ENCODE measurements around the gene CRYGC.

CRYGC gene

DNA sequence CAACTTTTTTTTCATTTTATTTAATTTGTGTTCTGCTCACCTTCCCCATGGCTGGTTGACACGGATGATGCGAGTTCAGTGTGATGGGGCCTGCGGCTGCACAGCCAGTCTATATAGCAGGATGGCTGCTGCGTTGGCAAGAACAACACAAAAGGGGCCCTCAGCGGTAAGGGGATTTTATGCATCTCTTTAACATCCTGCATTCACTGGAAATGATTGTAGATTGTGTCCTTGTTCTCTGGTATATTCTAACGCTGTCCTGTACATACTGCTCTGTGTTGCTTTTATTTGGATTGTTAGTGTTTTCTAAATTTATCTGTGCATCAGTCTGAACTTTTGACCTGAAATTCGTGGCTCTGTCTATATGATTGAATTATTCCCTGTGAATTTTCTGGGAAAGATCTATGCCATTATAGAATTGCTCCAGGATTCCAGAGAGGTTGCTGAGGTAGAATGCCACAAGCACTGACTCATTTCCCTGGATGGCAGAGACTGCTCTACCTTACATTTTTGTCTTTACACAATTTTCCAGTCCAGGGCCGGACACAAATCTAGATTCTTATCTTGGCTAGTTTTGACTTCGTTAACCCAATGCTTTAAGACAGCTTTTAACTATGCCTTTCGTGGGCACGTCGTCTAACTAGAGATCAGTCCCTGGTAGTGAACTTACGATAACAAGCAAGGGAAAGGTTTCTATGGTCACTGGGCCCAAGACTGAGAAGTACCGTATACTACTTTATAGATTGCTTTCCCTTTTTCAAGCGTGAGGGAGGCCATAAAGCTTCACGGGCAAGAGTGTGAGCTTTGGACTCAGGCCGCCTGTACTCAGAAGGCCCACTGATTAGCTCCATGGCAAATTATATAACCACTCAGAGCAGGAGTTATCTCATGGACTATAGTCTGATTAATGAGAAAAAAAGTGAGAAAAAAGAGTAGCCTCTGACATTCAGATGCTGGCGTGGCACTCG is at the start of gene CRYGC:
CRYGC (minus strand) TSS at position 85 of the 968 bp plus-strand sequence; CDS start at position 49, 36 bp downstream.
- no peak within 1 kb of the TSS for H3K4me3 ChIP-seq (replicated peaks in 1 of 2; ENCODE audit: low read depth in 2 of 2, low read length in 2 of 2)
- DNase-seq (ENCODE audit: low read depth in 2 of 2), result no peak
- TF ChIP-seq, protein P1, sequence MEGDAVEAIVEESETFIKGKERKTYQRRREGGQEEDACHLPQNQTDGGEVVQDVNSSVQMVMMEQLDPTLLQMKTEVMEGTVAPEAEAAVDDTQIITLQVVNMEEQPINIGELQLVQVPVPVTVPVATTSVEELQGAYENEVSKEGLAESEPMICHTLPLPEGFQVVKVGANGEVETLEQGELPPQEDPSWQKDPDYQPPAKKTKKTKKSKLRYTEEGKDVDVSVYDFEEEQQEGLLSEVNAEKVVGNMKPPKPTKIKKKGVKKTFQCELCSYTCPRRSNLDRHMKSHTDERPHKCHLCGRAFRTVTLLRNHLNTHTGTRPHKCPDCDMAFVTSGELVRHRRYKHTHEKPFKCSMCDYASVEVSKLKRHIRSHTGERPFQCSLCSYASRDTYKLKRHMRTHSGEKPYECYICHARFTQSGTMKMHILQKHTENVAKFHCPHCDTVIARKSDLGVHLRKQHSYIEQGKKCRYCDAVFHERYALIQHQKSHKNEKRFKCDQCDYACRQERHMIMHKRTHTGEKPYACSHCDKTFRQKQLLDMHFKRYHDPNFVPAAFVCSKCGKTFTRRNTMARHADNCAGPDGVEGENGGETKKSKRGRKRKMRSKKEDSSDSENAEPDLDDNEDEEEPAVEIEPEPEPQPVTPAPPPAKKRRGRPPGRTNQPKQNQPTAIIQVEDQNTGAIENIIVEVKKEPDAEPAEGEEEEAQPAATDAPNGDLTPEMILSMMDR (IDR thresholded peaks at IDR 0.05; ENCODE audit: low read depth, low read length), result no peak

DNA sequence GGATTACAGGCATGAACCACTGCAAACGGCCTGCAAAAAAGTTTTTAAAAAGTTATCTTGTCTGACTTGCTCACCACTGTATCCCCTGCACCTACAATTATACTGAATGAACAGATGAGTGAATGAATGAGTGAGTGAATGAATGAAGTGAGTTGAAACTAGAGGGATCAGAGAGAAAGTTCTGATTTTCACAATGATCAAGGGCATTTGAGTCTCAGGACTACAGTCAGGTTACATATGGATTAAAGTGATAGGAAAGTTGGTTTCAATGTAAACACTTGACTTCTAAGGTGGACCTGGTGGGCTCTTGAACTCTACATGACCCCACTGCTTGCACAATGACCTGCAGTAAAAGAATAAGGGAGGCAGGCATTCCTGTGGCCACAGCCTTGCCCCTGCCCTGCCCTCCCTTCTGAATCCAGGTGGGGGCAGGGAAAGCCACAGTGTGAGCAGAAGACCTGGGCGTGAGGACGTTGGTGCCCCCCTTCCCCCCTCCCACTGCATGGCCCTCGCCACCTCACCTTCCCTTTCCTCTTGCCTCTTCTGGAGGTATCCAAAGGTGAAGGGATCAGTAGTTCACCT is 49.5 kb upstream of the CRYGC start:
- H3K4me3 ChIP-seq (replicated peaks in 1 of 2; ENCODE audit: low read depth in 2 of 2, low read length in 2 of 2), result no peak overlapping the region
- TF ChIP-seq, protein P1 (IDR thresholded peaks at IDR 0.05; ENCODE audit: low read depth, low read length), result no peak
- no peak for DNase-seq (ENCODE audit: low read depth in 2 of 2)

DNA sequence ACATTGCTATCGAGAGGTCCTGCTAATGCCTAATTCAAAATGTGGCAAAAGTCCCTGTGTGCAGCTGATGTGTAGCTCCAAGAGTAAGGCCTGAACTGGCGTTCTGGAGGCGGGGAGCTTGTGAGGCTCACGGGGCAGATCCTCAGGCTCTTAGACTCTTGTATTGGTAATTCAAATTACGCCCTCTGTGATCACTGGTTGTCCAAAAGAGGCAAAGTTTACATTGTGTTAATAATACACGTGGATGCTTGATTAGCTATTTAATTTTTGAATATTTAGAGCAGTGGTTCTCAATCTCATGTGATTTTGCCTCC is 46.2 kb upstream of the CRYGC start:
- TF ChIP-seq, protein P1 (IDR thresholded peaks at IDR 0.05; ENCODE audit: low read depth, low read length), result no peak
- DNase-seq (ENCODE audit: low read depth in 2 of 2), result no peak
- no peak overlapping the region for H3K4me3 ChIP-seq (replicated peaks in 1 of 2; ENCODE audit: low read depth in 2 of 2, low read length in 2 of 2)

DNA sequence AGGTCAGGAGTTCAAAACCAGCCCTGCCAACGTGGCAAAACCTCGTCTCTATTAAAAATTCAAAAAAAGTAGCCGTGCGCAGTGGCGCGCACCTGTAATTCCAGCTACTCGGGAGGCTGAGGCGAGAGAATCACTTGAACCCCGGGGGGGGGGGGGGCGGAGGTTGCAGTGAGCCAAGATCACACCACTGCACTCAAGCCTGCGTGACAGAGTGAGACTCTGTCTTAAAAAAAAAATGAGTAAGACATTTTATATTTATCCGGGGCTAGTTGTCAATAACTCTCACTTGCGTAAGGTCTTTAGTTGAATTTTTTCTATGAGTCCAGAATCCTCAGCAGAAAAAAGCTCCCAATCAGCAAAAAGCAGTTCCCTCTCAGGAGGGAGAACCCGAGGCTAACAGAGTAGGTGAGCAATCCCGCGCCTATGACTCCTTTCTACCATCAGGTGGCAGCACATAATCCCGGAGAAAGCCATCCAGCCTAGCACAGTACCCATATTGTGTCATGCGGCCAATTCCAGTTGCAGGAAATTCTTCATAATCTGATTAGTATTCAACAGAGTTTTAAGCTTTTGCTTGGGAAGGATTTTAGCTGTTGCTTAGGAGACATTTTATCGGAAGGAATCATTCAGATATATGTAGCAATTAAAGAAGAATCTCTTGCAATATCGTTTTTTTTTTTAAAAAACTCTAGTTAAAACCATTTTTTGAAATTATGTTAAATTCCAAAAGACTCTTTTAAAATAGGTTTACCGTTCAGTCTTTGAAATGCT is 45.6 kb upstream of the CRYGC start:
- TF ChIP-seq, protein P1 (IDR thresholded peaks at IDR 0.05; ENCODE audit: low read depth, low read length), result peak; percentile 93
- DNase-seq (ENCODE audit: low read depth in 2 of 2), result peak; percentile 86 to 88
- H3K4me3 ChIP-seq (replicated peaks in 1 of 2; ENCODE audit: low read depth in 2 of 2, low read length in 2 of 2), result no peak overlapping the region

GRCh38 chr2:208174144-208174543 is 44.5 kb upstream of the CRYGC start:
- TF ChIP-seq, protein P1 (IDR thresholded peaks at IDR 0.05; ENCODE audit: low read depth, low read length), result no peak
- no peak for DNase-seq (ENCODE audit: low read depth in 2 of 2)
- no peak overlapping the region for H3K4me3 ChIP-seq (replicated peaks in 1 of 2; ENCODE audit: low read depth in 2 of 2, low read length in 2 of 2)

- H3K4me3 ChIP-seq (replicated peaks in 1 of 2; ENCODE audit: low read depth in 2 of 2, low read length in 2 of 2), result no peak overlapping the region
- TF ChIP-seq, protein P1 (IDR thresholded peaks at IDR 0.05; ENCODE audit: low read depth, low read length), result no peak
- DNase-seq (ENCODE audit: low read depth in 2 of 2), result no peak
Observed at GRCh38 chr2:208172125-208172524, 42.5 kb upstream of the CRYGC start.
